HG03558 (cell line): ENCODE results near the gene PDE11A.

Experiments
- ATAC-seq: cut with Tn5 transposase; IDR thresholded peaks from one replicate; pipeline ENCODE4 v1.9.1; 2021; ENCODE audit warnings: moderate number of reproducible peaks; ENCODE audit not compliant: unreplicated experiment; ENCODE audit errors: extremely low read depth

Gene PDE11A

GRCh38 chr2:177618255-177619253, 454.0 kb downstream of the PDE11A start:
- ATAC-seq: peak; percentile 86

GRCh38 chr2:177617849-177618248, 454.7 kb downstream of the PDE11A start:
- ATAC-seq: no peak

GRCh38 chr2:177616731-177617130, 455.8 kb downstream of the PDE11A start:
- ATAC-seq: no peak

- no peak for ATAC-seq
Measured at GRCh38 chr2:177616066-177616465, 456.5 kb downstream of the PDE11A start.

- ATAC-seq: no peak
Measured at GRCh38 chr2:177612659-177613058, 459.9 kb downstream of the PDE11A start.

GRCh38 chr2:177611310-177611886, 461.2 kb downstream of the PDE11A start:
- no peak for ATAC-seq

GRCh38 chr2:177610813-177611212, 461.8 kb downstream of the PDE11A start:
- ATAC-seq: no peak

GRCh38 chr2:177606636-177607035, 465.9 kb downstream of the PDE11A start:
- no peak for ATAC-seq

- no peak for ATAC-seq
Measured at GRCh38 chr2:177604271-177605065, 468.1 kb downstream of the PDE11A start.

- ATAC-seq: no peak
Measured at GRCh38 chr2:177603768-177604167, 468.8 kb downstream of the PDE11A start.

- ATAC-seq: no peak
Measured at GRCh38 chr2:177603181-177603580, 469.4 kb downstream of the PDE11A start.

- ATAC-seq: no peak
Measured at GRCh38 chr2:177602611-177603164, 469.9 kb downstream of the PDE11A start.

- ATAC-seq: no peak
Measured at GRCh38 chr2:177600917-177601316, 471.7 kb downstream of the PDE11A start.

- no peak for ATAC-seq
Measured at GRCh38 chr2:177599956-177600355, 472.6 kb downstream of the PDE11A start.

- no peak for ATAC-seq
Measured at GRCh38 chr2:177599139-177599688, 473.4 kb downstream of the PDE11A start.

- no peak for ATAC-seq
Measured at GRCh38 chr2:177598326-177599138, 474.0 kb downstream of the PDE11A start.

- ATAC-seq: no peak
Measured at GRCh38 chr2:177597759-177598158, 474.8 kb downstream of the PDE11A start.

- ATAC-seq: no peak
Measured at GRCh38 chr2:177596866-177597265, 475.7 kb downstream of the PDE11A start.

GRCh38 chr2:177595126-177595845, 477.3 kb downstream of the PDE11A start:
- ATAC-seq: no peak
